Measurements from ENCODE around the gene THSD7A. TPM values are rescaled to one million over a fixed set of nuclear protein-coding genes. Genes with fewer than 3 reads are reported as not detected.

THSD7A gene
- total and polyA plus RNA-seq, 2 of the 13 experiments (the other 11 are each of a cell fraction or from before 2014, with no cell fraction given): 0.01 to 0.07 TPM

DNA sequence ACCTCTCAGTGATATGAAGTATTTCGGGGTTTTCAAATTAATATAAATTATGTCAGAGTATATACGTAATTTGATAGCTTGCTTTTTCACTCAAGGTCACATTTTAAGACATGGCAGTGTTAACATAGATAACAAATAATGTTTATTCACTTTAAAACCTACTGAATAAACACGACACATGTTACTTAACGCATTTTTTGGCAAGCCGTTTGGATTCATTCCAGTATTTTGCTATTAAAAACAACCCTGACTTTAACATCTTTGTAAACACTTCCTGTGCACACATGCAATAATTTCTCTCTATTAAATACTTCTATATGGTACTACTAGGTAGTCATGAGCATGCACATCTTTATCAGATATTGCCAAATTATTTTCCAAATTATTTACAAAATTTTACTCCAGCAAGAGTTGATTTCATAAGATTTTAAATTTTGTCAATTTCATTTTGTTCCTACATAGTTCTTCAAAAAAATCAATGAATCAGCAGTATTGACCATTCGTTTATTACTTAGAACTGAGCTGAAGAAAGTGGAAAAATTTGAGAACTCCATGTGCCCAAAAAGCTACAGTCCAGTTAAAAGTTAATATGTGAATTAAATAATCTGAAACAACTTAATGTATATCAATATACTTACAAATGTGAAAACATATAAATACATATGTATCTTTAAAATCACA is 26.8 kb upstream of the THSD7A start (continued):
- TF ChIP-seq, protein P1, sequence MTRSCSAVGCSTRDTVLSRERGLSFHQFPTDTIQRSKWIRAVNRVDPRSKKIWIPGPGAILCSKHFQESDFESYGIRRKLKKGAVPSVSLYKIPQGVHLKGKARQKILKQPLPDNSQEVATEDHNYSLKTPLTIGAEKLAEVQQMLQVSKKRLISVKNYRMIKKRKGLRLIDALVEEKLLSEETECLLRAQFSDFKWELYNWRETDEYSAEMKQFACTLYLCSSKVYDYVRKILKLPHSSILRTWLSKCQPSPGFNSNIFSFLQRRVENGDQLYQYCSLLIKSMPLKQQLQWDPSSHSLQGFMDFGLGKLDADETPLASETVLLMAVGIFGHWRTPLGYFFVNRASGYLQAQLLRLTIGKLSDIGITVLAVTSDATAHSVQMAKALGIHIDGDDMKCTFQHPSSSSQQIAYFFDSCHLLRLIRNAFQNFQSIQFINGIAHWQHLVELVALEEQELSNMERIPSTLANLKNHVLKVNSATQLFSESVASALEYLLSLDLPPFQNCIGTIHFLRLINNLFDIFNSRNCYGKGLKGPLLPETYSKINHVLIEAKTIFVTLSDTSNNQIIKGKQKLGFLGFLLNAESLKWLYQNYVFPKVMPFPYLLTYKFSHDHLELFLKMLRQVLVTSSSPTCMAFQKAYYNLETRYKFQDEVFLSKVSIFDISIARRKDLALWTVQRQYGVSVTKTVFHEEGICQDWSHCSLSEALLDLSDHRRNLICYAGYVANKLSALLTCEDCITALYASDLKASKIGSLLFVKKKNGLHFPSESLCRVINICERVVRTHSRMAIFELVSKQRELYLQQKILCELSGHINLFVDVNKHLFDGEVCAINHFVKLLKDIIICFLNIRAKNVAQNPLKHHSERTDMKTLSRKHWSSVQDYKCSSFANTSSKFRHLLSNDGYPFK (CRISPR knock-in tag; IDR thresholded peaks at IDR 0.05; ENCODE audit: borderline replicate concordance): no peak

DNA sequence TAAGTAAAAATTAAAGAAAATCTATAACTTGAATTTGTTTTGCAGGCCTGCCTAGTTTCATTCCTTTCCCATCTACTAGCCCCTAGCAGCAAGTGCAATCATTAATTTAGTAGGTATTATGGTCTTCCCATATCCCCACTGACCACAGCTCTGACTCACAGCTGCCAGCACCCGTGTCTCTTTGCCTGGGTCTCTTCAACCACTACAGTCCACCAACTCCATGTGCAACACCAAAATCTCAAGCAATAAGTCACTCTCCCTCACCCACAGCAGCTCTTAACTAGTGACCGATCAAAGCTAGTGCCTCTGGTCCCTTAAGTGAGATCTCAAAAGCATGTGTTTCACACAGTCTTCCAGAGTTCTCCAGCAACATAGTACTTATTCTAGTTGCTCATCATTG is 26.0 kb upstream of the THSD7A start:
- no peak overlapping the region for H3K27ac ChIP-seq (ENCODE audit: extremely low read length, insufficient read depth, low read length)
- no TSS peak for BruUV-seq (replicated peaks)
- H3K4me2 ChIP-seq (ENCODE audit: low read depth, low read length): no peak overlapping the region
- intact Hi-C loops (cut with micrococcal nuclease; ENCODE audit: unreplicated experiment) (no loop called here), in situ Hi-C loops (cut with HindIII; ENCODE audit: extremely low pct_ligation_motif_present, low pct_unique_long_range_greater_than_20kb) (no loop called here)
- TF ChIP-seq FOXM1 (CRISPR knock-in tag; IDR thresholded peaks at IDR 0.05): no peak
- TF ChIP-seq MAZ (IDR thresholded peaks at IDR 0.05; ENCODE audit: borderline replicate concordance, low read depth, low read length): no peak
- TF ChIP-seq MAZ (CRISPR knock-in tag; IDR thresholded peaks at IDR 0.05; ENCODE audit: low read depth): no peak
- TF ChIP-seq ZNF768 (CRISPR knock-in tag; IDR thresholded peaks at IDR 0.05): no peak
- TF ChIP-seq, protein P2, sequence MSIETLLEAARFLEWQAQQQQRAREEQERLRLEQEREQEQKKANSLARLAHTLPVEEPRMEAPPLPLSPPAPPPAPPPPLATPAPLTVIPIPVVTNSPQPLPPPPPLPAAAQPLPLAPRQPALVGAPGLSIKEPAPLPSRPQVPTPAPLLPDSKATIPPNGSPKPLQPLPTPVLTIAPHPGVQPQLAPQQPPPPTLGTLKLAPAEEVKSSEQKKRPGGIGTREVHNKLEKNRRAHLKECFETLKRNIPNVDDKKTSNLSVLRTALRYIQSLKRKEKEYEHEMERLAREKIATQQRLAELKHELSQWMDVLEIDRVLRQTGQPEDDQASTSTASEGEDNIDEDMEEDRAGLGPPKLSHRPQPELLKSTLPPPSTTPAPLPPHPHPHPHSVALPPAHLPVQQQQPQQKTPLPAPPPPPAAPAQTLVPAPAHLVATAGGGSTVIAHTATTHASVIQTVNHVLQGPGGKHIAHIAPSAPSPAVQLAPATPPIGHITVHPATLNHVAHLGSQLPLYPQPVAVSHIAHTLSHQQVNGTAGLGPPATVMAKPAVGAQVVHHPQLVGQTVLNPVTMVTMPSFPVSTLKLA (IDR thresholded peaks at IDR 0.05): no peak
- TF ChIP-seq MAFG (CRISPR knock-in tag; IDR thresholded peaks at IDR 0.05): no peak
- no peak for TF ChIP-seq CC2D1A (CRISPR knock-in tag; IDR thresholded peaks at IDR 0.05)
- no peak for TF ChIP-seq BRD4 (CRISPR knock-in tag; IDR thresholded peaks at IDR 0.05)
- TF ChIP-seq EED (CRISPR knock-in tag; IDR thresholded peaks at IDR 0.05): no peak
- TF ChIP-seq SIN3B (IDR thresholded peaks at IDR 0.05; ENCODE audit: low read length): no peak
- ChIA-PET CTCF (ENCODE audit: low intra/inter-chr PET ratio, low total read pairs) (no interaction called here), POLR2A (no interaction called here)
- no peaks in the 10 kb centered on the region; the same call in 1 of the 2 replicates for H3K9me3 ChIP-seq (ENCODE audit: low read length)
- no peak for DNase-seq (ENCODE audit: low spot score)
- 17% methylated on average over 2 of the region's 2 CpGs for WGBS (ENCODE audit: low lambda C conversion rate)
- no peaks in the 10 kb centered on the region for H4K20me1 ChIP-seq (ENCODE audit: insufficient read depth, low read length)
- H3K27me3 ChIP-seq (ENCODE audit: control insufficient read depth in 1 of 2, insufficient read depth in 2 of 2, low read length in 2 of 2): no peaks in the 10 kb centered on the region
- no peaks in the 10 kb centered on the region for H3K4me1 ChIP-seq (ENCODE audit: insufficient read depth, low read length)
- H3K4me3 ChIP-seq (replicated peaks in 1 of 3; ENCODE audit: insufficient read depth in 1 of 3, low read depth in 2 of 3, low read length in 3 of 3): no peak overlapping the region
- no peaks in the 10 kb centered on the region for H3K79me2 ChIP-seq (ENCODE audit: insufficient read depth, low read length)
- no peak for ATAC-seq
- H3K36me3 ChIP-seq (replicated peaks in 1 of 2; ENCODE audit: control insufficient read depth in 1 of 2, insufficient read depth in 2 of 2, low read length in 2 of 2): no peaks in the 10 kb centered on the region
- FAIRE-seq: no peak
- H2AFZ ChIP-seq (ENCODE audit: low read length): no peak overlapping the region
- H3K9ac ChIP-seq (ENCODE audit: insufficient read depth, low read depth, low read length): no peak overlapping the region
